ENCODE measurements around the gene FBXL3. TPM values are rescaled to one million over a fixed set of nuclear protein-coding genes. Genes with fewer than 3 reads are reported as not detected.

Gene FBXL3
- total and polyA plus RNA-seq, 2 donors: 40.7 to 42.0 TPM

DNA sequence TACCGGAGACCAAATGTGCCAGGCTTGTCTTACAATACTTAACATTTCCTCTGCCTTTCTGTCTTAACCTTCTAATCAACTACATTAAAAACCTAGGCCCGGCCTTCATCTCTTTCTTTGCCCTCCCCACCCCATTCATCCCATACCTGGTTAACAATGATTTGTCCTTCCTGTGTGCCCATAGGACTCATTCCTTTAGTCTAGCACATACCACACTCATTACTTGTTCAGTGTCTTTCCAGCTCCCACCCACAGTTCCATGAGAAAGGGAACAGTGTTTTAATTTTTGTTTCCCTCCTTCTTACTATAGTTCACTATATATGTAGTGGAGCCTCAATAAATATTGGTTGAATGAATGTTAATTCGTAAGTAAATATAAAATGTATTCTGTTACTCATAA is 32.7 kb downstream of the FBXL3 start:
- Histone ChIP-seq H3K36me3 (ENCODE audit: control insufficient read depth in 2 of 2, insufficient read depth in 2 of 2, low read length in 1 of 2) (peaks cover 2 to 35% of the 10 kb centered on the region in 2 donors), H3K27me3 (ENCODE audit: control insufficient read depth in 2 of 2, insufficient read depth in 1 of 2, low read length in 1 of 2) (no peaks in the 10 kb centered on the region), H3K9me3 (ENCODE audit: control insufficient read depth in 2 of 2, insufficient read depth in 1 of 2, low read length in 1 of 2) (no peaks in the 10 kb centered on the region), H3K4me3 (ENCODE audit: low read length in 2 of 2) (no peak overlapping the region), H3K27ac (ENCODE audit: low read depth in 1 of 2, low read length in 1 of 2) (peak overlapping the region in 1 of 2 donors; percentile 26), H3K4me1 (ENCODE audit: control insufficient read depth in 2 of 2, insufficient read depth in 2 of 2, low read length in 2 of 2) (peaks cover 4 to 17% of the 10 kb centered on the region in 2 donors)
- no peak for DNase-seq (ENCODE audit: low read depth in 6 of 9, low spot score in 9 of 9)
- 94% methylated on average over 3 of the region's 3 CpGs for WGBS

DNA sequence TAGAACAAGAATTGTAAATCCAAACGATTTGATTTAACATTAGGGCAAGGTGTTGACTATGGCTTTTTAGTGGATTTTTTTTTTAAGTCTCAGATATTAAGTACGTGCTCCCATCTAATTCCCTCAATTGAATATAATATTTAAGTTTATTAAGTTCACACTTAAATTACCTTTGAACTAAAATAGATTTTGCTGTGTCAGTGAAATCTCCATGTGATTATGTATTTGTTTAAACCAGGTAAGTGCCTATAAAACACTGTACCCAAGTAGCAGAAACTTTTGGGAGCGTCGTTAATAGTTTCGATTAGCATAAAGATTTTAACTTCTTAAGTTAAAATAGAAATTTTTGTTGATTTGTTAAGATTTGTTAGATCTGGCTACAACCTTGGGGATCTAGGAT is 33.5 kb downstream of the FBXL3 start:
- no peak overlapping the region for H3K27ac ChIP-seq (ENCODE audit: low read depth in 1 of 2, low read length in 1 of 2)
- H3K36me3 ChIP-seq (ENCODE audit: control insufficient read depth in 2 of 2, insufficient read depth in 2 of 2, low read length in 1 of 2): peaks cover 0 to 27% of the 10 kb centered on the region in 2 donors
- WGBS: 93% methylated on average over 5 of the region's 5 CpGs
- no peak for DNase-seq (ENCODE audit: low read depth in 6 of 9, low spot score in 9 of 9)
- no peaks in the 10 kb centered on the region for H3K9me3 ChIP-seq (ENCODE audit: control insufficient read depth in 2 of 2, insufficient read depth in 1 of 2, low read length in 1 of 2)
- H3K4me1 ChIP-seq (ENCODE audit: control insufficient read depth in 2 of 2, insufficient read depth in 2 of 2, low read length in 2 of 2): peaks cover 4 to 17% of the 10 kb centered on the region in 2 donors
- no peaks in the 10 kb centered on the region for H3K27me3 ChIP-seq (ENCODE audit: control insufficient read depth in 2 of 2, insufficient read depth in 1 of 2, low read length in 1 of 2)
- no peak overlapping the region for H3K4me3 ChIP-seq (ENCODE audit: low read length in 2 of 2)

DNA sequence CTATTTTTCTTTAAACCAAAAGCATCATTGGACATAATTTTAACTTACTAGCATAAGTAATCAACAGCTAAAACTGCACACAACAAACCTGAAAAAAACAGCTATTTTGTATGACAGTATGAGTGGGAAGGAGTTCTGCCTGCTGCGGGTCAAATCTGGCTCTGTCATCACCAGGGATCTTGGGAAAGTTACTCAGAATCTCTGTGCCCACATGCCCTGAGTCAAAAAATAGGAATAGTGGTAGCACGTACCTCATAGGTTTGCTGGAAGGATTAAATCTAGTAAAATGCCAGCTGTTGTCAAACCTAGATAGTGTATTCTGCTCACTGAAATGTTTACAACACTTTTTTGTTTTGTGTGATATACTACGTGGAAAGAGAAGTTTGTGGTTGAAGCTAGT is 33.9 kb downstream of the FBXL3 start:
- WGBS: 81% methylated on average over 3 of the region's 3 CpGs
- H3K36me3 ChIP-seq (ENCODE audit: control insufficient read depth in 2 of 2, insufficient read depth in 2 of 2, low read length in 1 of 2): peaks cover 0 to 22% of the 10 kb centered on the region in 2 donors
- no peak overlapping the region for H3K27ac ChIP-seq (ENCODE audit: low read depth in 1 of 2, low read length in 1 of 2)
- DNase-seq (ENCODE audit: low read depth in 6 of 9, low spot score in 9 of 9): no peak
- no peaks in the 10 kb centered on the region for H3K27me3 ChIP-seq (ENCODE audit: control insufficient read depth in 2 of 2, insufficient read depth in 1 of 2, low read length in 1 of 2)
- peak overlapping the region; percentile 89 to 92 for H3K4me3 ChIP-seq (ENCODE audit: low read length in 2 of 2)
- H3K9me3 ChIP-seq (ENCODE audit: control insufficient read depth in 2 of 2, insufficient read depth in 1 of 2, low read length in 1 of 2): no peaks in the 10 kb centered on the region
- peaks cover 4 to 17% of the 10 kb centered on the region in 2 donors for H3K4me1 ChIP-seq (ENCODE audit: control insufficient read depth in 2 of 2, insufficient read depth in 2 of 2, low read length in 2 of 2)

DNA sequence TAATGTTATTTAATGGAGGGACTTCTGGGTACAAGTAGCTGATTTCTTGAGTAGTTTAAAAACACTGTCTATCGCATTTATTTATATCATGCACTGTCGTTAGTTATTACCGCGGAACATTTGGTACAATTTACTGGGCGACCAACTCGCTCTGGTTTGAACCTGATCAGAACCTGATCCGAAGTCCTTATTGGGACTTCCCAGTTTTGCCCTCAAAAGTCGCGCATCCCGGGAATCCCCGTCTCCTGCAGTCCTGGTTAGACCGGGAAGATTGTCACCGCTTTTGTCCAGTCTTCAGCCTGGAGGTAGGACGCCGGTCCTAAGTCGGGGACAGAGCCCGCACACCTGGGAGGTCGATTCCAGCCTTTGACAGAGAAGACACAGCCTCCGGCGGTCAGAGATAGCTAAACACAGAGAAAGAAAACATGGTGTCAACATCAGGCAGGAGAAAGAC is 34.4 kb downstream of the FBXL3 start:
- H3K27me3 ChIP-seq (ENCODE audit: control insufficient read depth in 2 of 2, insufficient read depth in 1 of 2, low read length in 1 of 2): no peaks in the 10 kb centered on the region
- H3K4me1 ChIP-seq (ENCODE audit: control insufficient read depth in 2 of 2, insufficient read depth in 2 of 2, low read length in 2 of 2): peaks cover 4 to 17% of the 10 kb centered on the region in 2 donors
- peak overlapping the region; percentile 89 to 92 for H3K4me3 ChIP-seq (ENCODE audit: low read length in 2 of 2)
- 4% methylated on average over 20 of the region's 20 CpGs for WGBS
- DNase-seq (ENCODE audit: low read depth in 6 of 9, low spot score in 9 of 9): peak in 4 of 9 donors; percentile 8 to 31 (median 18)
- no peaks in the 10 kb centered on the region for H3K9me3 ChIP-seq (ENCODE audit: control insufficient read depth in 2 of 2, insufficient read depth in 1 of 2, low read length in 1 of 2)
- H3K36me3 ChIP-seq (ENCODE audit: control insufficient read depth in 2 of 2, insufficient read depth in 2 of 2, low read length in 1 of 2): peaks cover 0 to 19% of the 10 kb centered on the region in 2 donors
- H3K27ac ChIP-seq (ENCODE audit: low read depth in 1 of 2, low read length in 1 of 2): peak overlapping the region; percentile 87 to 94

DNA sequence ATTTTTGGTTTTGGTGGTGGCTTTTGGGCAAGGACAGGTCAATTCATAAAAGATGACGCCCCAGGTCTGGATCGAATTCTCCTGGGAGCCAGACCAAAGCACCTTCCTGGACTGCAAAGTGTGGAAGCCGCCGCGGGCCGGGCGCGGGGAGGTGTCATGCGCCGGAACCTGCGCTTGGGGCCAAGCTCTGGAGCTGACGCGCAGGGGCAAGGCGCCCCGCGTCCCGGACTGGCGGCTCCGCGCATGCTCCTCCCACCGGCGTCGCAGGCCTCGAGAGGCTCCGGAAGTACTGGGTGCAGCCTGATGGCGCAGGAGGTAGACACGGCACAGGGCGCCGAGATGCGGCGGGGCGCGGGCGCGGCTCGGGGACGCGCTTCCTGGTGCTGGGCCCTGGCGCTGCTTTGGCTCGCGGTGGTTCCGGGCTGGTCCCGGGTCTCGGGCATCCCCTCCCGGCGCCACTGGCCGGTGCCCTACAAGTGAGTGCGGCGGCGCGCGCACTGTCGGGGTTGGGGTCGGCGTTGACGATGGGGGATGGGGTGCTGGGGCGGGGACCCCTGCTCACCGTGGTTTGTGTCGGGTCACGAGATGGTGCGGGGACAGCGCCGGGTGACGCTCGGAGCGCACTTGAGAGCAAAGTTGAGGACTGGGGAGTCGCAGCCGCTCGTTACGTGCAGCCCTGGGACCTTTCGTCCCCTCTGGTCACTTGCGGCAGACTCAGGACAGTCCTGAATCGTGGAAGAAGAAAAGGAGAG is 35.0 kb downstream of the FBXL3 start, which contains the start of gene CLN5:
Gene CLN5 (plus strand): TSS at position 286 of the 752 bp plus-strand sequence. CDS start 18 bp downstream, at position 304.
- no peaks in the 10 kb centered on the region for H3K9me3 ChIP-seq (ENCODE audit: control insufficient read depth in 2 of 2, insufficient read depth in 1 of 2, low read length in 1 of 2)
- H3K4me3 ChIP-seq (ENCODE audit: low read length in 2 of 2): peak within 1 kb of the TSS; percentile 89 to 92
- peak within 1 kb of the TSS; percentile 92 to 96 for H3K27ac ChIP-seq (ENCODE audit: low read depth in 1 of 2, low read length in 1 of 2)
- peak; percentile 81 to 97 (median 92) for DNase-seq (ENCODE audit: low read depth in 6 of 9, low spot score in 9 of 9)
- under 1% methylated on average over 73 of the region's 73 CpGs for WGBS
- H3K27me3 ChIP-seq (ENCODE audit: control insufficient read depth in 2 of 2, insufficient read depth in 1 of 2, low read length in 1 of 2): no peaks in the 10 kb centered on the region
- H3K36me3 ChIP-seq (ENCODE audit: control insufficient read depth in 2 of 2, insufficient read depth in 2 of 2, low read length in 1 of 2): peaks cover 0 to 19% of the 10 kb centered on the region in 2 donors
- peaks cover 4 to 17% of the 10 kb centered on the region in 2 donors for H3K4me1 ChIP-seq (ENCODE audit: control insufficient read depth in 2 of 2, insufficient read depth in 2 of 2, low read length in 2 of 2)

DNA sequence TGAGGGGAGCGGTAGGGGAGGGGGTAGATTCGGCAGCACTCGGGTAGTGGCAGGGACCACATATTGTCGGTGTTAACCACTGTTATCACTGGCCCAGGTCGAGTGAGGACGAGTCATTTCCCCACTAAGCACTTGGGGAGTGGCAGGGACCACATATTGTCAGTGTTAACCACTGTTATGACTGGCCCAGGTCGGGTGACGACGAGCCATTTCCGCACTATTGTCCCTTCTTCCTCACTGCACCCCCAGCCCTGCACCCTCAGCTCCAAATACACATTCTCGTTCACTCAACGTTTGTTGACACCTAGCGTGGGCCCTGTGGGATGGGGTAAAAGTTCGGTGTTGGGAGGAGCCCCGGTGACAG is 35.5 kb downstream of the FBXL3 start:
- no peak for DNase-seq (ENCODE audit: low read depth in 6 of 9, low spot score in 9 of 9)

DNA sequence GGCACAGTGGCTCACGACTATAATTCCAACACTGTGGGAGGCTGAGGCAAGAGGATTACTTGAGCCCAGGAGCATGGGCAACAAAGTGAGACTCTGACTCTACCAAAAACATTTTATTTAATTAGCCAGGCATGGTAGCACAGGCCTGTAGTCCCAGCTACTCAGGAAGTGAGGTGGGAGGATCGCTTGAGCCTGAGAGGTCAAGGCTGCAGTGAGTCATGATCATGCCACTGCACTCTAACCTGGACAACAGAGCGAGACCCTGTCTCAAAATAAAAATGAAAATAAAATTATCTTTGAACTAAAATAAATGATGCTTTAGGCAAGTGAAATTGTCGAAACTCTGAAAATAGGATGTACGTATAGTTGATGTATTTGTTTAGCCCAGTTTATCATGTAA is 43.3 kb downstream of the FBXL3 start:
- Histone ChIP-seq H3K27ac (ENCODE audit: low read depth in 1 of 2, low read length in 1 of 2) (no peak overlapping the region), H3K27me3 (ENCODE audit: control insufficient read depth in 2 of 2, insufficient read depth in 1 of 2, low read length in 1 of 2) (peaks cover 0 to 10% of the 10 kb centered on the region in 2 donors), H3K4me1 (ENCODE audit: control insufficient read depth in 2 of 2, insufficient read depth in 2 of 2, low read length in 2 of 2) (peaks cover 0 to 3% of the 10 kb centered on the region in 2 donors), H3K4me3 (ENCODE audit: low read length in 2 of 2) (no peak overlapping the region), H3K36me3 (ENCODE audit: control insufficient read depth in 2 of 2, insufficient read depth in 2 of 2, low read length in 1 of 2) (no peaks in the 10 kb centered on the region), H3K9me3 (ENCODE audit: control insufficient read depth in 2 of 2, insufficient read depth in 1 of 2, low read length in 1 of 2) (no peaks in the 10 kb centered on the region)
- WGBS: 70% methylated on average over 5 of the region's 5 CpGs
- DNase-seq (ENCODE audit: low read depth in 6 of 9, low spot score in 9 of 9): no peak

More for the DNA sequence above, 35.5 kb downstream of the FBXL3 start:
- H3K36me3 ChIP-seq (ENCODE audit: control insufficient read depth in 2 of 2, insufficient read depth in 2 of 2, low read length in 1 of 2): peaks cover 0 to 14% of the 10 kb centered on the region in 2 donors
- peaks cover 4 to 17% of the 10 kb centered on the region in 2 donors for H3K4me1 ChIP-seq (ENCODE audit: control insufficient read depth in 2 of 2, insufficient read depth in 2 of 2, low read length in 2 of 2)
- no peaks in the 10 kb centered on the region for H3K9me3 ChIP-seq (ENCODE audit: control insufficient read depth in 2 of 2, insufficient read depth in 1 of 2, low read length in 1 of 2)
- peak overlapping the region; percentile 92 to 96 for H3K27ac ChIP-seq (ENCODE audit: low read depth in 1 of 2, low read length in 1 of 2)
- H3K4me3 ChIP-seq (ENCODE audit: low read length in 2 of 2): peak overlapping the region; percentile 89 to 92
- no peaks in the 10 kb centered on the region for H3K27me3 ChIP-seq (ENCODE audit: control insufficient read depth in 2 of 2, insufficient read depth in 1 of 2, low read length in 1 of 2)
- 43% methylated on average over 15 of the region's 15 CpGs for WGBS

DNA sequence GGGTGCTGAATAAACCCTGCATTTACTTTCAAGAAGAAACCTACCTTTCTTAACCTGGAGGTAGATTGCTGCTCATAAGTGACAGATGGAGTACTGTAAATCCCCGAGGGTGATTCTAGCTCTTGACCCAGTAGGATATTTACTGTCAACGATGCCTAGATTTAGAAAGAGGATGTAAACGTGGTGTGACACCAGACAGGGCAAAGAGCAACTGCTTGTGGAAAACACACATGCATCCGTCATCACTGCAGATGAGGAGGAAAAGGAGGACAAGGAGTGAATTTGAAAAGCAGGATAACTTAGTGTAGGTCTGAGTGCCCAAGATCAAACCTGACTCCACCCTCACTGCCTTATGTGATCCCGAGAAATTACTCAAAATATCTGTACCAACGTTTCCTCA is 44.9 kb downstream of the FBXL3 start:
- Histone ChIP-seq H3K27me3 (ENCODE audit: control insufficient read depth in 2 of 2, insufficient read depth in 1 of 2, low read length in 1 of 2) (peaks cover 0 to 10% of the 10 kb centered on the region in 2 donors), H3K36me3 (ENCODE audit: control insufficient read depth in 2 of 2, insufficient read depth in 2 of 2, low read length in 1 of 2) (no peaks in the 10 kb centered on the region), H3K9me3 (ENCODE audit: control insufficient read depth in 2 of 2, insufficient read depth in 1 of 2, low read length in 1 of 2) (peaks cover 0 to 2% of the 10 kb centered on the region in 2 donors), H3K4me3 (ENCODE audit: low read length in 2 of 2) (no peak overlapping the region), H3K4me1 (ENCODE audit: control insufficient read depth in 2 of 2, insufficient read depth in 2 of 2, low read length in 2 of 2) (peaks cover 0 to 7% of the 10 kb centered on the region in 2 donors), H3K27ac (ENCODE audit: low read depth in 1 of 2, low read length in 1 of 2) (no peak overlapping the region)
- 58% methylated on average over 6 of the region's 6 CpGs for whole genome bisulfite sequencing
- no peak for DNase-seq (ENCODE audit: low read depth in 6 of 9, low spot score in 9 of 9)

DNA sequence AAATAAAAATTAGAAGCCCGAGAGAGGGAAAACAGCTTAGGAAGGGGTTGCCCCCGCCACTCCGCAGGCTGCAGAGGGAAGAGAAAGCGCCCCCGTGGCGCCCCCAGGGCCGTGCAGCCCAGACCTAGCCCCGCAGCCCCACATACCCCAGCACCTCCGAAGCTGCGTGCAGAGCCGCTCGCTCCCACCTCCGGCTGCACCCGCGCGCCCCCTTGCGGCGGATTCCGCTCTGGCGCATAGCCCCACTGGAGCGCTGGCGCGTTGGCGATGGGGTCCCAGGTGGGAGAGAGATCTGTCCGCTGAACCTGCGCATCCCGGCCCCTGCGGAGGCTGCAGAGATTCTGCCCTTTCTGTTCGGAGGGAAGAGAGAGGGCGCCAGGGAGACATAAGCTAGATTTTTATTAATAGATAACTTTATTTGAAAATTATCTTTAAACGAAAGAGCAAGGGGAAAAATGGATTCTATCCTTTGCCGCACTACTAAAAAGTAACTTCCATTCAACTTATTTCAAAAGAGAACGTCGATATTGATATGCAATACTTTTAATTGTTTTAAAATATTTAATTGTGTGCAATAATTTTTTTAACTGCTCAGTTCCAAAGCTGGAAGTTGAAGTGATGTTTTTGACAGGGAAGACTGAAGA is 46.8 kb downstream of the FBXL3 start:
- H3K27ac ChIP-seq (ENCODE audit: low read depth in 1 of 2, low read length in 1 of 2): no peak overlapping the region
- DNase-seq (ENCODE audit: low read depth in 6 of 9, low spot score in 9 of 9): peak in 8 of 9 donors; percentile 34 to 86 (median 72)
- WGBS: 5% methylated on average over 34 of the region's 34 CpGs

More for the DNA sequence above, 46.8 kb downstream of the FBXL3 start:
- peaks cover 0 to 10% of the 10 kb centered on the region in 2 donors for H3K27me3 ChIP-seq (ENCODE audit: control insufficient read depth in 2 of 2, insufficient read depth in 1 of 2, low read length in 1 of 2)
- no peaks in the 10 kb centered on the region for H3K36me3 ChIP-seq (ENCODE audit: control insufficient read depth in 2 of 2, insufficient read depth in 2 of 2, low read length in 1 of 2)
- peaks cover 0 to 4% of the 10 kb centered on the region in 2 donors for H3K9me3 ChIP-seq (ENCODE audit: control insufficient read depth in 2 of 2, insufficient read depth in 1 of 2, low read length in 1 of 2)
- peak overlapping the region in 1 of 2 donors; percentile 2 for H3K4me3 ChIP-seq (ENCODE audit: low read length in 2 of 2)
- peaks cover 0 to 14% of the 10 kb centered on the region in 2 donors for H3K4me1 ChIP-seq (ENCODE audit: control insufficient read depth in 2 of 2, insufficient read depth in 2 of 2, low read length in 2 of 2)
